SK-N-SH (cell line): ENCODE measurements around the gene PMS2.
"Not testable (repeated sequence)": the region's sequence is repeated elsewhere in the genome, so short reads cannot be mapped to it uniquely, and the experiment has no call there.

Source experiments
- CHD2 ChIP-seq: fragments of 150-350 bp; IDR thresholded peaks from 2 replicates; pipeline ENCODE4 v1.6.1; 2018; ENCODE audit warnings: low read length; ENCODE audit not compliant: partially characterized antibody
- CTCF ChIP-seq: fragments of 200-600 bp; sonication (generic); IDR thresholded peaks from 2 replicates; pipeline ENCODE4 v1.6.1; 2017; ENCODE audit warnings: antibody characterized with exemption, mild to moderate bottlenecking, moderate library complexity
- GABPA ChIP-seq: IDR thresholded peaks from 2 replicates; pipeline ENCODE4 v1.4.0; 2012; ENCODE audit warnings: low read depth, mild to moderate bottlenecking
- MAX ChIP-seq: IDR thresholded peaks from 2 replicates; pipeline ENCODE4 v1.4.0; 2012; ENCODE audit warnings: low read depth
- RAD21 ChIP-seq: IDR thresholded peaks from 2 replicates; pipeline ENCODE4 v1.6.1; 2012; ENCODE audit warnings: mild to moderate bottlenecking, low read length
- REST ChIP-seq: IDR thresholded peaks from 2 replicates; pipeline ENCODE4 v1.6.1; 2012; ENCODE audit warnings: mild to moderate bottlenecking, low read depth, low read length, moderate library complexity
- USF2 ChIP-seq: fragments of 150-350 bp; IDR thresholded peaks from 2 replicates; pipeline ENCODE4 v1.6.1; 2017; ENCODE audit warnings: antibody characterized with exemption, low read length, low read depth, borderline replicate concordance

GRCh38 chr7:5931250-5931649 lies 77.6 kb downstream of the PMS2 start:
- TF ChIP-seq GABPA, CTCF, REST, RAD21, CHD2, MAX, USF2: not testable (repeated sequence)
